HG03521 (cell line): ENCODE data around the gene KRT16.
"Not testable (repeated sequence)": the region's sequence is repeated elsewhere in the genome, so short reads cannot be mapped to it uniquely, and the experiment has no call there.

Experiments
- ATAC-seq: cut with Tn5 transposase; IDR thresholded peaks from one replicate; pipeline ENCODE4 v1.9.1; 2021; ENCODE audit warnings: mild to moderate bottlenecking, moderate library complexity; ENCODE audit not compliant: unreplicated experiment

The KRT16 gene

GRCh38 chr17:41629316-41629715 lies 16.7 kb upstream of the KRT16 start:
- ATAC-seq, result no peak

GRCh38 chr17:41628621-41629255 lies 16.2 kb upstream of the KRT16 start:
- ATAC-seq, result not testable (repeated sequence)

- ATAC-seq, result not testable (repeated sequence)
Observed at GRCh38 chr17:41628073-41628370, 15.5 kb upstream of the KRT16 start.

GRCh38 chr17:41627316-41628072 lies 14.9 kb upstream of the KRT16 start:
- no peak for ATAC-seq

GRCh38 chr17:41626914-41627295 lies 14.3 kb upstream of the KRT16 start:
- not testable (repeated sequence) for ATAC-seq

- ATAC-seq, result not testable (repeated sequence)
Observed at GRCh38 chr17:41626028-41626913, 13.7 kb upstream of the KRT16 start.

- ATAC-seq, result no peak
Observed at GRCh38 chr17:41625602-41626001, 13.0 kb upstream of the KRT16 start.

GRCh38 chr17:41624208-41625101 lies 11.9 kb upstream of the KRT16 start, which contains the start of gene KRT17:
TSS of gene KRT17 (minus strand) at chr17:41624575. CDS start at chr17:41624509, 66 bp downstream.
- ATAC-seq, result no peak

- ATAC-seq, result not testable (repeated sequence)
Observed at GRCh38 chr17:41623184-41623861, 10.8 kb upstream of the KRT16 start.

- ATAC-seq, result not testable (repeated sequence)
Observed at GRCh38 chr17:41622340-41623183, 10.0 kb upstream of the KRT16 start.

GRCh38 chr17:41621916-41622315 lies 9.3 kb upstream of the KRT16 start:
- ATAC-seq, result no peak

- not testable (repeated sequence) for ATAC-seq
Observed at GRCh38 chr17:41621435-41621817, 8.9 kb upstream of the KRT16 start.

- no peak for ATAC-seq
Observed at GRCh38 chr17:41620583-41621434, 8.2 kb upstream of the KRT16 start.

- not testable (repeated sequence) for ATAC-seq
Observed at GRCh38 chr17:41619927-41620582, 7.5 kb upstream of the KRT16 start.

- ATAC-seq, result no peak
Observed at GRCh38 chr17:41619036-41619926, 6.7 kb upstream of the KRT16 start.

- ATAC-seq, result no peak
Observed at GRCh38 chr17:41618341-41619035, 5.9 kb upstream of the KRT16 start.
